Gastrocnemius medialis (tissue), 4 donors: ENCODE results near the gene OR10H5. TPM values are rescaled to one million over a fixed set of nuclear protein-coding genes. Genes with fewer than 3 reads are reported as not detected.
"Not testable (repeated sequence)": the region's sequence is repeated elsewhere in the genome, so short reads cannot be mapped to it uniquely, and the experiment has no call there.

Experiments
- ATAC-seq, 2 donors: fragments of 150-250 bp; one replicate each; pipeline ENCODE4 v1.9.1; 2016
- DNase-seq, 2 donors: peaks; one replicate each; pipeline ENCODE4 v3.0.0-alpha.2; 2019
- H3K27ac ChIP-seq, 4 donors: fragments of 200-600 bp; sonication (generic); 1 replicate in 1 of 4; 2 replicates in 3 of 4; pipeline ENCODE4 v1.5.1; 2016 to 2018; ENCODE audit warnings: mild to moderate bottlenecking in 2 of 4, moderate library complexity in 1 of 4
- H3K27me3 ChIP-seq, 3 donors: fragments of 200-600 bp; sonication (generic) in 2 of 3; 1 replicate in 1 of 3; 2 replicates in 2 of 3; pipeline versions ENCODE4 v1.5.1 to v1.6.0; 2016 to 2019; ENCODE audit warnings: mild to moderate bottlenecking in 1 of 3, moderate library complexity in 1 of 3
- H3K36me3 ChIP-seq, 2 donors: fragments of 200-600 bp; sonication (generic) in 1 of 2; one replicate each; pipeline ENCODE4 v1.5.1; 2017 to 2018
- H3K4me1 ChIP-seq, 2 donors: fragments of 200-600 bp; sonication (generic) in 1 of 2; one replicate each; pipeline ENCODE4 v1.5.1; 2016 to 2017; ENCODE audit warnings: mild to moderate bottlenecking in 2 of 2
- H3K4me3 ChIP-seq, 4 donors: fragments of 200-600 bp; sonication (generic) in 3 of 4; 1 replicate in 1 of 4; 2 replicates in 3 of 4; pipeline ENCODE4 v1.5.1; 2016 to 2019; ENCODE audit warnings: mild to moderate bottlenecking in 2 of 4
- H3K9me3 ChIP-seq, 3 donors: fragments of 200-600 bp; sonication (generic) in 2 of 3; 1 replicate in 1 of 3; 2 replicates in 2 of 3; pipeline ENCODE4 v1.5.1; 2016 to 2019
- CTCF ChIP-seq, 5 experiments: fragments of 450-650 bp in 3 of 5; fragments of 200-600 bp in 2 of 5; sonication (generic) in 2 of 5; IDR thresholded peaks in 4 of 5; conservative IDR thresholded peaks in 1 of 5; 1 replicate in 4 of 5; 2 replicates in 1 of 5; pipeline ENCODE4 v1.5.1; 2016 to 2019; ENCODE audit warnings: antibody characterized with exemption in 5 of 5, mild to moderate bottlenecking in 3 of 5, moderate library complexity in 3 of 5
- POLR2A ChIP-seq, 2 donors: fragments of 450-650 bp; IDR thresholded peaks; one replicate each; pipeline ENCODE4 v1.6.1; 2017; ENCODE audit warnings: antibody characterized with exemption in 2 of 2, mild to moderate bottlenecking in 2 of 2, moderate library complexity in 2 of 2
- in situ Hi-C, 4 donors: fragments of 200-750 bp; cut with MboI; loops; one replicate each; pipeline versions ENCODE4 v1.15.0 to v1.8.0; 2017; ENCODE audit warnings: low sequenced_read_pairs in 4 of 4
- intact Hi-C: fragments of 100-400 bp; cut with DNase I; formaldehyde crosslinking; loops from one replicate; pipeline ENCODE4 v1.15.1; 2023; ENCODE audit warnings: low total_unique reads
- total RNA-seq, 4 donors: library from RNA; depleted of rRNA; stranded (reverse); fragments of >200 nt; gene quantifications; one replicate each; pipeline versions ENCODE4 v1.1.0 to v1.2.3, GENCODE V29; 2016

Gene OR10H5
- total RNA-seq, 4 donors from 2014 or later: not detected

DNA sequence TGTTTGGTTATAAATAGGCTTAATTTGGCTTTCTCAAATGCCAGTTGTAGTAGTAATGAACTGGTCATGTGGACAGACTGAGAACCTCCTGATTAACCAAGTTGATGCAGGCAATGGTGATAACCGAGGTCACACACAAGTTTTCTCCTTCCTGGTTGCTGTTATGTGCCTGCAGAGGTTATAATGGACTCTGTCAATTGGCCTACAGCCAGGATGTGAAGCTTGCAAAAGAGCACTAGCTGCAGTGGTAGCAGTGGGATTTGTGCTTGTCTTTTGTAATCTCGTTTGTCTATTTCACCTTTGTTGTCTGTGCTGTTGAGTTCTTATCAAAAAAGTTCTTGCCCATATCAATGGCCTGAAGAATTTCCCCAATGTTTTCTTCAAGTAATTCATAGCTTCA is 29.1 kb upstream of the OR10H5 start:
- H3K4me3 ChIP-seq: no peak overlapping the region
- H3K27ac ChIP-seq: no peak overlapping the region
- no peaks in the 10 kb centered on the region for H3K27me3 ChIP-seq
- H3K4me1 ChIP-seq: no peaks in the 10 kb centered on the region
- in situ Hi-C loops (no loop called here), intact Hi-C loops (no loop called here)
- TF ChIP-seq CTCF (IDR thresholded peaks at IDR 0.05 in 4 of 5, conservative IDR thresholded peaks at IDR 0.05 in 1 of 5) (no peak), POLR2A (IDR thresholded peaks at IDR 0.05) (no peak)
- H3K36me3 ChIP-seq: no peaks in the 10 kb centered on the region
- ATAC-seq (no peak), DNase-seq (no peak)
- H3K9me3 ChIP-seq: no peaks in the 10 kb centered on the region

GRCh38 chr19:15759962-15760565 is 27.4 kb upstream of the OR10H5 start:
- DNase-seq (no peak), ATAC-seq (no peak)
- intact Hi-C loops: no loop called here
- no peaks in the 10 kb centered on the region for H3K27me3 ChIP-seq
- H3K4me3 ChIP-seq: no peak overlapping the region
- no peak overlapping the region for H3K27ac ChIP-seq
- no peaks in the 10 kb centered on the region for H3K36me3 ChIP-seq
- H3K4me1 ChIP-seq: no peaks in the 10 kb centered on the region
- no peak for TF ChIP-seq POLR2A (IDR thresholded peaks at IDR 0.05)
- TF ChIP-seq CTCF (IDR thresholded peaks at IDR 0.05 in 4 of 5, conservative IDR thresholded peaks at IDR 0.05 in 1 of 5): no peak
- no peaks in the 10 kb centered on the region for H3K9me3 ChIP-seq
- in situ Hi-C loops: no loop called here

DNA sequence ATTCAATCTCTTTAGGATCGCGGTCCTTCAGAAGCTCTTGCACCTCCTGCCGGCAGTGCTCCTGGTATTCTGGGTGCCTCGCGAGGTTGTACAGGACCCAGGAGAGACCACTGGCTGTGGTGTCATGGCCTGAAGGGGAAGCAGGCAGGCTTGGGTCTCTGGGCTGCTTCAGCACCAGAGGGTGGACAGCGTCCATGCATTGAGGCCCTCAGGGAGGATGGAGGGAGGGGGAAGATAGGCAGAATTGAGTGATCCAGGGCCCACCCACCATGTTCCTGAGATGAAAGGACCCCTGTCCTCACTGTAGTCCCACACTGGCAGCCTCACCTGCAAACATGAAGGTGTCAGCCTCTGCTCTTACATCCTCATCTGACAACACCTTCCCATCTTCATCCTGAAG is 17.9 kb upstream of the OR10H5 start:
- DNase-seq: no peak
- in situ Hi-C loops: no loop called here
- ATAC-seq: no peak

GRCh38 chr19:15774159-15774558 is 13.3 kb upstream of the OR10H5 start:
- H3K9me3 ChIP-seq, H3K4me1 ChIP-seq, in situ Hi-C loops, DNase-seq, H3K36me3 ChIP-seq, intact Hi-C loops, ATAC-seq, H3K27ac ChIP-seq, H3K4me3 ChIP-seq, H3K27me3 ChIP-seq: not testable (repeated sequence)

More for the DNA sequence above, 17.9 kb upstream of the OR10H5 start:
- Histone ChIP-seq H3K9me3 (no peaks in the 10 kb centered on the region), H3K4me3 (no peak overlapping the region), H3K4me1 (no peaks in the 10 kb centered on the region), H3K36me3 (no peaks in the 10 kb centered on the region), H3K27me3 (no peaks in the 10 kb centered on the region), H3K27ac (no peak overlapping the region)
- intact Hi-C loops: no loop called here
- no peak for TF ChIP-seq CTCF (IDR thresholded peaks at IDR 0.05 in 4 of 5, conservative IDR thresholded peaks at IDR 0.05 in 1 of 5)
- TF ChIP-seq POLR2A (IDR thresholded peaks at IDR 0.05): no peak

DNA sequence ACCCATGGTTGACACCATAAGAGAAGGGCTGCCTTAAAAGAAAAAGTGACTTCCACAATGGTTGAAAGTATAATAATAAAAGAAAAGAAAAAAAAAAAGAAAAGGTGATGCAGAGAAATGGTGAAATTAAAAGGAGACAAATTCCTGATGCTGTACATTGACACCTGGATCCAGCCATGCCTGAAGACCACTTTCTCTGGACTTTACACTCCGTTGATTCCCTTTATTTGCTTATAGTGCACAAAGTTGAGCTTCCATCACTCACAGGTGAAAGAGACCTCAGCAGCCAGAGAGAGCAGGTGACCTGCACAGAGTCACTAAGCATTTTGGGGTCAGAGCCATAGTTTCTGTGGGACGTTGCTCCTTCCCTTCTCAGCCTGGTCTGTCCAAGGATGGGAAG is 12.2 kb upstream of the OR10H5 start:
- no peak overlapping the region for H3K4me3 ChIP-seq
- H3K27ac ChIP-seq: no peak overlapping the region
- no peak for TF ChIP-seq POLR2A (IDR thresholded peaks at IDR 0.05)
- H3K4me1 ChIP-seq: peaks cover 0 to 5% of the 10 kb centered on the region in 2 donors
- H3K36me3 ChIP-seq: no peaks in the 10 kb centered on the region
- no peaks in the 10 kb centered on the region for H3K27me3 ChIP-seq
- DNase-seq (no peak), ATAC-seq (no peak)
- intact Hi-C loops (no loop called here), in situ Hi-C loops (no loop called here)
- no peaks in the 10 kb centered on the region for H3K9me3 ChIP-seq

DNA sequence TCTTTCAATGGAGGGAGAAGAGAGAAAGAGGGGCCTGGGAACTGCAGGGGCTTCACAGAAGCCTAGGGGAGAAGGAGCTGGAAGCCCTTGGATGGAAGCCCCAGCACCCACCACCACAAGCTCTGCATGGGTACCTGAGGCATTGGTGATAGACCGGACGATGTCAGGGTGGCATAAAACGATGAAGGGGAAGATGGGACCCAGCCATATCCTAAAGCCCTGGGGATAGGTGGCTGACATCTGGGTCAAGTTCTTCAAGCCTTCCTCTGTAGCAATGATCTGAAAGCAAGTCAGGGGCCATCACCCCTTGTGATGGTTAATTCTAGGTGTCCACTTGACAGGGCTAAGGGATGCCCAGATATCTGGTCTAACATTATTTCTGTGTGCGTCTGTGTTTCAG is 11.2 kb upstream of the OR10H5 start:
- no peaks in the 10 kb centered on the region for H3K9me3 ChIP-seq
- no peaks in the 10 kb centered on the region for H3K27me3 ChIP-seq
- H3K36me3 ChIP-seq: no peaks in the 10 kb centered on the region
- no peak overlapping the region for H3K27ac ChIP-seq
- TF ChIP-seq POLR2A (IDR thresholded peaks at IDR 0.05): no peak
- no peak for TF ChIP-seq CTCF (IDR thresholded peaks at IDR 0.05 in 4 of 5, conservative IDR thresholded peaks at IDR 0.05 in 1 of 5)
- H3K4me3 ChIP-seq: no peak overlapping the region
- ATAC-seq (no peak), DNase-seq (no peak)
- in situ Hi-C loops: no loop called here
- intact Hi-C loops: no loop called here
- H3K4me1 ChIP-seq: peaks cover 0 to 9% of the 10 kb centered on the region in 2 donors
